ENCODE data around the gene IL1R2. TPM values are rescaled to one million over a fixed set of nuclear protein-coding genes. Genes with fewer than 3 reads are reported as not detected.

The IL1R2 gene
- total RNA-seq, 1 experiment from 2014 or later: 10.1 TPM

DNA sequence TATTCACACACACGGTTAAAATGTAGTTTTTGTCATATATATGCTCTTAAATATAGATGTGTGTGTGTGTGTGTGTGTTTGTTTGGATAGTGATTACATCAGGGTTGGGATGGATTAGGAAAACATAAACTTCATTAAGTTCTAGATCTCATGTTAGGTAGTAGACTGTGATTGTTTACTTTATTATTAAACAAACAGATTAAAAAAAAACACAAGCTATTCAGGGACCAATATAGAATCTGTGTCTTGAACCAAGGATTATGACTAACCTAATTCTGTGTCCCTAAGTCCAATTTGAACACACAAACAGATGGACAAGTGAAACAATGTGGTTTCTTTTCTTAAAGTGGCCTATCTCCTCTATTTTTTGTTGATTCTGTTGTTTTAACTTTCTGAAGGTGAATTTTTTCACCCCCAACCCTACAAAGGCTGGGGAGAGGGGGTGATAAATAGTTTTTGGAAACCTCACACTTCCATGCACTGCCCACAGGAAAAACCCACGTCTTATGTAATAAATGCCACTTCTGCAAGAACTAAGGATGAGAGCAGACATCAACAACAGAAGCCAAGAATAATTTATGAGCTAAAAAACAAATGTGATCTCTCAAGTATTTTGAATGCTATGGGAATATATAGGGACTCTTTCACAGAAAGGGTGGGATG is 40.7 kb downstream of the IL1R2 start:
- H3K4me3 Mint-ChIP-seq (ENCODE audit: unreplicated experiment): no peak overlapping the region
- no peak for DNase-seq
- Histone ChIP-seq H3K4me3 (ENCODE audit: low read depth, low read length) (no peak overlapping the region), H3K27me3 (replicated peaks; ENCODE audit: control insufficient read depth, insufficient read depth, low read length) (no peaks in the 10 kb centered on the region), H3K9me3 (no peaks in the 10 kb centered on the region), H3K4me1 (peaks cover 4% of the 10 kb centered on the region; the same call in 1 of the 2 replicates), H3K36me3 (ENCODE audit: control insufficient read depth, insufficient read depth, low read length) (no peaks in the 10 kb centered on the region)
- BruUV-seq (replicated peaks): no TSS peak
- no peaks in the 10 kb centered on the region for H3K36me3 Mint-ChIP-seq (ENCODE audit: insufficient read depth, unreplicated experiment)
- intact Hi-C loops (cut with micrococcal nuclease; ENCODE audit: unreplicated experiment): no loop called here
- CTCF ChIA-PET: interaction anchor here (0.5 kb wide), 1 partner anchor 110 kb away, joined by 3 read pairs; the partner anchor contains the start of gene IL1R1
- no peaks in the 10 kb centered on the region for H3K27me3 Mint-ChIP-seq (ENCODE audit: insufficient read depth, unreplicated experiment)
- POLR2A ChIA-PET: no interaction called here
- TF ChIP-seq CTCF (IDR thresholded peaks at IDR 0.05; ENCODE audit: insufficient read depth in 1 of 2, low read depth in 1 of 2, low read length in 1 of 2, severe bottlenecking in 1 of 2, unreplicated experiment in 1 of 2): no peak
- H3K9me3 Mint-ChIP-seq (ENCODE audit: unreplicated experiment): peaks cover 12% of the 10 kb centered on the region
- no peak overlapping the region for H3K27ac Mint-ChIP-seq (ENCODE audit: unreplicated experiment)
- peaks cover 9% of the 10 kb centered on the region for H3K4me1 Mint-ChIP-seq (ENCODE audit: low read depth, unreplicated experiment)

- ChIA-PET CTCF (no interaction called here), POLR2A (no interaction called here)
- Mint-ChIP-seq H3K4me1 (ENCODE audit: low read depth, unreplicated experiment) (peaks cover 9% of the 10 kb centered on the region), H3K4me3 (ENCODE audit: unreplicated experiment) (no peak overlapping the region), H3K27me3 (ENCODE audit: insufficient read depth, unreplicated experiment) (no peaks in the 10 kb centered on the region), H3K36me3 (ENCODE audit: insufficient read depth, unreplicated experiment) (no peaks in the 10 kb centered on the region), H3K9me3 (ENCODE audit: unreplicated experiment) (peaks cover 12% of the 10 kb centered on the region), H3K27ac (ENCODE audit: unreplicated experiment) (no peak overlapping the region)
- intact Hi-C loops (cut with micrococcal nuclease; ENCODE audit: unreplicated experiment): no loop called here
- Histone ChIP-seq H3K36me3 (ENCODE audit: control insufficient read depth, insufficient read depth, low read length) (no peaks in the 10 kb centered on the region), H3K4me1 (peaks cover 4% of the 10 kb centered on the region; the same call in 1 of the 2 replicates), H3K27me3 (replicated peaks; ENCODE audit: control insufficient read depth, insufficient read depth, low read length) (no peaks in the 10 kb centered on the region), H3K9me3 (no peaks in the 10 kb centered on the region), H3K4me3 (ENCODE audit: low read depth, low read length) (no peak overlapping the region)
- TF ChIP-seq CTCF (IDR thresholded peaks at IDR 0.05; ENCODE audit: insufficient read depth in 1 of 2, low read depth in 1 of 2, low read length in 1 of 2, severe bottlenecking in 1 of 2, unreplicated experiment in 1 of 2): no peak
- BruUV-seq (replicated peaks): no TSS peak
- DNase-seq: no peak
These were observed 41.4 kb downstream of the IL1R2 start for GRCh38 chr2:102033031-102033749.

- no peaks in the 10 kb centered on the region for H3K9me3 ChIP-seq
- Mint-ChIP-seq H3K27ac (ENCODE audit: unreplicated experiment) (no peak overlapping the region), H3K4me1 (ENCODE audit: low read depth, unreplicated experiment) (peaks cover 9% of the 10 kb centered on the region), H3K4me3 (ENCODE audit: unreplicated experiment) (no peak overlapping the region), H3K9me3 (ENCODE audit: unreplicated experiment) (peaks cover 12% of the 10 kb centered on the region), H3K27me3 (ENCODE audit: insufficient read depth, unreplicated experiment) (no peaks in the 10 kb centered on the region), H3K36me3 (ENCODE audit: insufficient read depth, unreplicated experiment) (no peaks in the 10 kb centered on the region)
- H3K36me3 ChIP-seq (ENCODE audit: control insufficient read depth, insufficient read depth, low read length): no peaks in the 10 kb centered on the region
- no peak for DNase-seq
- no peak overlapping the region for H3K4me3 ChIP-seq (ENCODE audit: low read depth, low read length)
- no peak for TF ChIP-seq CTCF (IDR thresholded peaks at IDR 0.05; ENCODE audit: insufficient read depth in 1 of 2, low read depth in 1 of 2, low read length in 1 of 2, severe bottlenecking in 1 of 2, unreplicated experiment in 1 of 2)
- ChIA-PET POLR2A (no interaction called here), CTCF (interaction anchor here (0.7 kb wide), 1 partner anchor 409 kb away, joined by 4 read pairs; no protein-coding TSS in a partner anchor)
- intact Hi-C loops (cut with micrococcal nuclease; ENCODE audit: unreplicated experiment): no loop called here
- BruUV-seq (replicated peaks): no TSS peak
- H3K4me1 ChIP-seq: peaks cover 4% of the 10 kb centered on the region; the same call in 1 of the 2 replicates
- H3K27me3 ChIP-seq (replicated peaks; ENCODE audit: control insufficient read depth, insufficient read depth, low read length): no peaks in the 10 kb centered on the region
These were observed 42.3 kb downstream of the IL1R2 start for GRCh38 chr2:102033750-102034682.
